MCF 10A (cell line): ENCODE data around the gene U2AF2. TPM values are rescaled to one million over a fixed set of nuclear protein-coding genes. Genes with fewer than 3 reads are reported as not detected.

Experiments used
- BruUV-seq: library from RNA; stranded (reverse); fragments of 400-500 nt; replicated peaks from 2 replicates; lab custom pipeline; 2021; lab: Mats Ljungman, UMichigan
- CTCF ChIA-PET: fragments of 300-600 bp; sonication (Branson Sonifier 250); formaldehyde crosslinking; extraction: SDS; loops from one replicate; lab custom pipeline; 2021; ENCODE audit warnings: antibody characterized with exemption, inconsistent platforms; lab: Yijun Ruan, JAX
- POLR2A ChIA-PET: fragments of 300-600, 350-650 bp; sonication (Branson Sonifier 250); formaldehyde crosslinking; extraction: SDS; loops from one replicate; lab custom pipeline; 2020; ENCODE audit warnings: antibody characterized with exemption, inconsistent platforms; lab: Yijun Ruan, JAX
- DNase-seq: peaks from one replicate; pipeline ENCODE4 v3.0.0-alpha.2; 2018; ENCODE audit not compliant: unreplicated experiment
- H3K27ac Mint-ChIP-seq: one replicate; pipeline ENCODE4 v1.8.0; 2022; ENCODE audit warnings: mild to moderate bottlenecking, low read depth, mixed read lengths; ENCODE audit not compliant: unreplicated experiment
- H3K27me3 Mint-ChIP-seq: one replicate; pipeline ENCODE4 v1.8.0; 2022; ENCODE audit warnings: mixed read lengths; ENCODE audit not compliant: insufficient read depth, unreplicated experiment
- H3K36me3 Mint-ChIP-seq: one replicate; pipeline ENCODE4 v1.8.0; 2022; ENCODE audit warnings: mild to moderate bottlenecking, moderate library complexity, mixed read lengths; ENCODE audit not compliant: insufficient read depth, unreplicated experiment
- H3K4me1 Mint-ChIP-seq: one replicate; pipeline ENCODE4 v1.8.0; 2022; ENCODE audit warnings: mixed read lengths; ENCODE audit not compliant: insufficient read depth, unreplicated experiment
- H3K4me3 Mint-ChIP-seq: one replicate; pipeline ENCODE4 v1.8.0; 2022; ENCODE audit warnings: mild to moderate bottlenecking, moderate library complexity, mixed read lengths; ENCODE audit not compliant: unreplicated experiment
- H3K9me3 Mint-ChIP-seq: one replicate; pipeline ENCODE4 v1.8.0; 2022; ENCODE audit warnings: mixed read lengths; ENCODE audit not compliant: unreplicated experiment
- CTCF ChIP-seq: fragments of 200-600 bp; IDR thresholded peaks from one replicate; pipeline ENCODE4 v1.8.0; 2022; ENCODE audit warnings: antibody characterized with exemption, mild to moderate bottlenecking; ENCODE audit not compliant: unreplicated experiment
- intact Hi-C: fragments of 100-400 bp; cut with micrococcal nuclease; formaldehyde crosslinking; loops from 2 replicates; pipeline ENCODE4 v1.14.1; 2022
- total RNA-seq: library from RNA; stranded (reverse); gene quantifications from 2 replicates; pipeline ENCODE4 v1.2.3, GENCODE V29; 2022

U2AF2 gene
- total RNA-seq, 1 experiment from 2014 or later, result 280 TPM

- POLR2A ChIA-PET, result no interaction called here
- H3K27ac Mint-ChIP-seq, result no peak overlapping the region
- intact Hi-C loops, result no loop called here
- H3K4me3 Mint-ChIP-seq, result no peak overlapping the region
- H3K36me3 Mint-ChIP-seq, result peaks cover 66% of the 10 kb centered on the region
- DNase-seq, result no peak
- no TSS peak for BruUV-seq
- CTCF ChIA-PET, result no interaction called here
- no peaks in the 10 kb centered on the region for H3K9me3 Mint-ChIP-seq
- H3K27me3 Mint-ChIP-seq, result no peaks in the 10 kb centered on the region
- no peak for TF ChIP-seq CTCF
- no peaks in the 10 kb centered on the region for H3K4me1 Mint-ChIP-seq
These were observed 43.4 kb downstream of the U2AF2 start for GRCh38 chr19:55698256-55698655.

- Mint-ChIP-seq H3K36me3 (peaks cover 58% of the 10 kb centered on the region), H3K27me3 (no peaks in the 10 kb centered on the region), H3K4me3 (no peak overlapping the region), H3K4me1 (no peaks in the 10 kb centered on the region), H3K27ac (no peak overlapping the region), H3K9me3 (no peaks in the 10 kb centered on the region)
- no peak for DNase-seq
- ChIA-PET POLR2A (no interaction called here), CTCF (no interaction called here)
- TF ChIP-seq CTCF, result no peak
- intact Hi-C loops, result no loop called here
- BruUV-seq, result no TSS peak
These were observed 44.4 kb downstream of the U2AF2 start for GRCh38 chr19:55699221-55699620.

GRCh38 chr19:55700813-55701212, 46.0 kb downstream of the U2AF2 start:
- Mint-ChIP-seq H3K36me3 (peaks cover 50% of the 10 kb centered on the region), H3K4me3 (no peak overlapping the region), H3K27ac (no peak overlapping the region), H3K9me3 (no peaks in the 10 kb centered on the region), H3K27me3 (no peaks in the 10 kb centered on the region), H3K4me1 (no peaks in the 10 kb centered on the region)
- no peak for TF ChIP-seq CTCF
- no peak for DNase-seq
- intact Hi-C loops, result no loop called here
- BruUV-seq, result no TSS peak
- ChIA-PET CTCF (interaction anchor here (1.0 kb wide), 1 partner anchor 9 kb away, joined by 4 read pairs; no protein-coding TSS in a partner anchor), POLR2A (no interaction called here)

- no peak overlapping the region for H3K4me3 Mint-ChIP-seq
- POLR2A ChIA-PET, result interaction anchor here (0.6 kb wide), 1 partner anchor 1512 kb away, joined by 3 read pairs; no protein-coding TSS in a partner anchor
- peaks cover 42% of the 10 kb centered on the region for H3K36me3 Mint-ChIP-seq
- CTCF ChIA-PET, result interaction anchor here (0.6 to 1.0 kb wide), 4 partner anchors 7 to 1362 kb away, joined by 3 to 6 read pairs (median 4); no protein-coding TSS in a partner anchor
- no peak for DNase-seq
- no TSS peak for BruUV-seq
- H3K27me3 Mint-ChIP-seq, result no peaks in the 10 kb centered on the region
- no peak overlapping the region for H3K27ac Mint-ChIP-seq
- intact Hi-C loops, result no loop called here
- no peak for TF ChIP-seq CTCF
- no peaks in the 10 kb centered on the region for H3K4me1 Mint-ChIP-seq
- no peaks in the 10 kb centered on the region for H3K9me3 Mint-ChIP-seq
These were observed 47.3 kb downstream of the U2AF2 start for GRCh38 chr19:55702131-55702627.
